OCI-M2 (cell line): ENCODE data around the gene RTN3.
"Not testable (repeated sequence)": the region's sequence is repeated elsewhere in the genome, so short reads cannot be mapped to it uniquely, and the experiment has no call there.

Experiments used
- DNase-seq: peaks from one replicate; lab custom pipeline; 2025; ENCODE audit not compliant: unreplicated experiment; lab: John Stamatoyannopoulos, UW

The RTN3 gene

GRCh38 chr11:63681321-63682065 is at the start of gene RTN3:
TSS of gene RTN3 (plus strand) at chr11:63681500. CDS start at chr11:63681637, 137 bp downstream.
- peak; percentile 66 for DNase-seq

- DNase-seq: no peak
These were observed 45.4 kb upstream of the RTN3 start for GRCh38 chr11:63635762-63636465.

- DNase-seq: not testable (repeated sequence)
These were observed 42.9 kb upstream of the RTN3 start for GRCh38 chr11:63638436-63638835.

GRCh38 chr11:63639199-63639832 is 42.0 kb upstream of the RTN3 start:
- no peak for DNase-seq

- no peak for DNase-seq
These were observed 39.6 kb upstream of the RTN3 start for GRCh38 chr11:63641727-63642126.

GRCh38 chr11:63643205-63643604 is 38.1 kb upstream of the RTN3 start:
- DNase-seq: no peak

GRCh38 chr11:63652671-63653070 is 28.6 kb upstream of the RTN3 start:
- no peak for DNase-seq

GRCh38 chr11:63660972-63661371 is 20.3 kb upstream of the RTN3 start:
- no peak for DNase-seq

- no peak for DNase-seq
These were observed 17.5 kb upstream of the RTN3 start for GRCh38 chr11:63663809-63664208.

GRCh38 chr11:63666874-63667273 is 14.4 kb upstream of the RTN3 start:
- no peak for DNase-seq

- no peak for DNase-seq
These were observed 13.1 kb upstream of the RTN3 start for GRCh38 chr11:63667995-63668795.

GRCh38 chr11:63670096-63670432 is 11.2 kb upstream of the RTN3 start:
- DNase-seq: no peak

- no peak for DNase-seq
These were observed 10.6 kb upstream of the RTN3 start for GRCh38 chr11:63670433-63671321.

GRCh38 chr11:63671322-63672155 is 9.8 kb upstream of the RTN3 start, which contains the start of gene ATL3:
TSS of gene ATL3 (minus strand) at chr11:63671376. CDS start at chr11:63671335, 41 bp downstream.
- peak; percentile 67 for DNase-seq

- no peak for DNase-seq
These were observed 9.2 kb upstream of the RTN3 start for GRCh38 chr11:63672156-63672463.

GRCh38 chr11:63672936-63673539 is 8.3 kb upstream of the RTN3 start:
- DNase-seq: no peak

- no peak for DNase-seq
These were observed 7.7 kb upstream of the RTN3 start for GRCh38 chr11:63673579-63673978.

GRCh38 chr11:63680834-63681320 is 423 bp upstream of the RTN3 start:
- DNase-seq: no peak
